SK-N-SH (cell line): Measurements from ENCODE around the gene COL24A1. TPM values are rescaled to one million over a fixed set of nuclear protein-coding genes. Genes with fewer than 3 reads are reported as not detected.

Source experiments
- CTCF ChIA-PET: fragments of 300-600, 350-600 bp; formaldehyde crosslinking; extraction: SDS; loops from one replicate; lab custom pipeline; 2021; lab: Yijun Ruan, JAX
- POLR2A ChIA-PET: fragments of 350-600 bp; sonication (Branson Sonifier 250); formaldehyde crosslinking; extraction: SDS; loops from one replicate; lab custom pipeline; 2020; ENCODE audit warnings: antibody characterized with exemption, inconsistent platforms; lab: Yijun Ruan, JAX
- DNase-seq: peaks from one replicate; pipeline ENCODE4 v3.0.0; 2012
- H2AFZ ChIP-seq: fragments of 200-600 bp; sonication (generic); 2 replicates; pipeline ENCODE4 v1.8.1; 2016; ENCODE audit warnings: antibody characterized with exemption, mild to moderate bottlenecking, low read depth
- H3F3A ChIP-seq: fragments of 200-600 bp; sonication (generic); replicated peaks from 2 replicates; pipeline ENCODE3; 2016; ENCODE audit warnings: antibody characterized with exemption, mild to moderate bottlenecking; ENCODE audit not compliant: insufficient read depth
- H3K27ac ChIP-seq, 2 experiments: fragments of 200-500 bp in 1 of 2; fragments of 200-600 bp in 1 of 2; sonication (Bioruptor generic) in 1 of 2; sonication (generic), shearing (Covaris generic) in 1 of 2; 2 replicates each; pipeline versions ENCODE4 v1.5.1 to v1.6.1; 2014 to 2016; ENCODE audit warnings: low read depth in 2 of 2, inconsistent platforms in 1 of 2, low read length in 1 of 2, mild to moderate bottlenecking in 1 of 2, mixed read lengths in 1 of 2
- H3K27me3 ChIP-seq: fragments of 200-600 bp; sonication (generic), shearing (Covaris generic); 2 replicates; pipeline ENCODE4 v1.6.1; 2016; ENCODE audit warnings: mixed run types; ENCODE audit not compliant: insufficient read depth
- H3K36me3 ChIP-seq, 2 experiments: fragments of 200-500 bp in 1 of 2; fragments of 200-600 bp in 1 of 2; sonication (Bioruptor generic) in 1 of 2; sonication (generic) in 1 of 2; replicated peaks in 1 of 2; 2 replicates each; pipeline versions ENCODE3 to v1.5.1; 2014 to 2016; ENCODE audit warnings: low read length in 1 of 2, mild to moderate bottlenecking in 1 of 2; ENCODE audit not compliant: insufficient read depth in 2 of 2, control insufficient read depth in 1 of 2
- H3K4me1 ChIP-seq, 2 experiments: fragments of 200-500 bp in 1 of 2; fragments of 200-600 bp in 1 of 2; sonication (Bioruptor generic) in 1 of 2; sonication (generic), shearing (Covaris generic) in 1 of 2; 2 replicates each; pipeline versions ENCODE4 v1.5.1 to v1.6.1; 2014 to 2016; ENCODE audit warnings: low read depth in 1 of 2, low read length in 1 of 2, mixed run types in 1 of 2; ENCODE audit not compliant: insufficient read depth in 2 of 2, control insufficient read depth in 1 of 2
- H3K4me2 ChIP-seq: fragments of 200-600 bp; sonication (generic), shearing (Covaris generic); 2 replicates; pipeline ENCODE4 v1.6.1; 2017; ENCODE audit warnings: mixed run types
- H3K4me3 ChIP-seq, 2 experiments: fragments of 200-500 bp in 1 of 2; fragments of 200-600 bp in 1 of 2; sonication (Bioruptor generic) in 1 of 2; sonication (generic), shearing (Covaris generic) in 1 of 2; 2 replicates each; pipeline versions ENCODE4 v1.5.1 to v1.8.1; 2014 to 2016; ENCODE audit warnings: low read depth in 2 of 2, inconsistent platforms in 1 of 2, low read length in 1 of 2, mild to moderate bottlenecking in 1 of 2, mixed read lengths in 1 of 2, moderate library complexity in 1 of 2
- H3K79me2 ChIP-seq: fragments of 200-600 bp; sonication (generic); 2 replicates; pipeline ENCODE4 v1.8.1; 2017; ENCODE audit warnings: mild to moderate bottlenecking; ENCODE audit not compliant: insufficient read depth
- H3K9ac ChIP-seq: fragments of 200-600 bp; sonication (generic); 2 replicates; pipeline ENCODE4 v1.6.1; 2017; ENCODE audit warnings: mixed run types
- H3K9me2 ChIP-seq: fragments of 200-600 bp; sonication (generic); 2 replicates; pipeline ENCODE4 v1.6.1; 2017; ENCODE audit warnings: mixed run types
- H3K9me3 ChIP-seq: fragments of 200-600 bp; sonication (generic); 2 replicates; pipeline ENCODE4 v1.6.1; 2017; ENCODE audit warnings: mixed run types, mild to moderate bottlenecking, moderate library complexity
- H4K20me1 ChIP-seq: fragments of 200-600 bp; sonication (generic); 2 replicates; pipeline ENCODE4 v1.6.1; 2017; ENCODE audit warnings: mild to moderate bottlenecking, mixed run types; ENCODE audit not compliant: insufficient read depth
- CTCF ChIP-seq: fragments of 200-600 bp; sonication (generic); IDR thresholded peaks from 2 replicates; pipeline ENCODE4 v1.6.1; 2017; ENCODE audit warnings: antibody characterized with exemption, mild to moderate bottlenecking, moderate library complexity
- FOSL2 ChIP-seq: IDR thresholded peaks from 2 replicates; pipeline ENCODE4 v1.4.0; 2012; ENCODE audit warnings: low read depth, mild to moderate bottlenecking, moderate library complexity, borderline replicate concordance
- FOXJ3 ChIP-seq: sonication (generic); formaldehyde crosslinking; IDR thresholded peaks from 2 replicates; pipeline ENCODE4 v1.5.1; 2020; ENCODE audit warnings: mild to moderate bottlenecking, missing genetic modification reagents
- FOXM1 ChIP-seq: IDR thresholded peaks from 2 replicates; pipeline ENCODE4 v1.4.0; 2012; ENCODE audit warnings: low read depth, mild to moderate bottlenecking
- GABPA ChIP-seq: IDR thresholded peaks from 2 replicates; pipeline ENCODE4 v1.4.0; 2012; ENCODE audit warnings: low read depth, mild to moderate bottlenecking
- GATA2 ChIP-seq: sonication (generic); formaldehyde crosslinking; IDR thresholded peaks from 2 replicates; pipeline ENCODE4 v1.5.0; 2020; ENCODE audit warnings: mild to moderate bottlenecking, missing genetic modification reagents
- JUND ChIP-seq: IDR thresholded peaks from 2 replicates; pipeline ENCODE4 v1.4.0; 2012
- MXI1 ChIP-seq: IDR thresholded peaks from 2 replicates; pipeline ENCODE4 v1.6.1; 2012; ENCODE audit warnings: mild to moderate bottlenecking, low read depth, low read length, improper control_type of control experiment
- NFIC ChIP-seq: IDR thresholded peaks from 2 replicates; pipeline ENCODE4 v1.4.0; 2012; ENCODE audit warnings: borderline replicate concordance
- NRF1 ChIP-seq: IDR thresholded peaks from 2 replicates; pipeline ENCODE4 v1.6.1; 2012; ENCODE audit warnings: low read depth, mild to moderate bottlenecking, low read length
- RCOR1 ChIP-seq: fragments of 150-350 bp; IDR thresholded peaks from 2 replicates; pipeline ENCODE4 v1.6.1; 2017; ENCODE audit warnings: antibody characterized with exemption, low read length
- REST ChIP-seq: IDR thresholded peaks from 2 replicates; pipeline ENCODE4 v1.6.1; 2012; ENCODE audit warnings: mild to moderate bottlenecking, low read depth, low read length, moderate library complexity
- RFX5 ChIP-seq: IDR thresholded peaks from 2 replicates; pipeline ENCODE4 v1.6.1; 2012; ENCODE audit warnings: mild to moderate bottlenecking, improper control_type of control experiment, low read length
- TCF12 ChIP-seq: IDR thresholded peaks from 2 replicates; pipeline ENCODE4 v1.4.0; 2012
- TEAD4 ChIP-seq: IDR thresholded peaks from 2 replicates; pipeline ENCODE4 v1.4.0; 2012; ENCODE audit warnings: mild to moderate bottlenecking, borderline replicate concordance; ENCODE audit not compliant: insufficient read depth
- YY1 ChIP-seq: IDR thresholded peaks from 2 replicates; pipeline ENCODE4 v1.4.0; 2012; ENCODE audit warnings: low read depth, mild to moderate bottlenecking
- WGBS: methylation state at CpG from one replicate; pipeline ENCODE4 v1.1.6; 2017; ENCODE audit warnings: low lambda C conversion rate; 5-methylcytosine and 5-hydroxymethylcytosine counted together
- polyA plus RNA-seq, 3 experiments: library from polyadenylated mRNA; depleted of rRNA; stranded (reverse); fragments of >200 nt; gene quantifications; 2 replicates each; pipeline ENCODE4 v1.2.3, GENCODE V29; 2012
- TF ChIP-seq, protein P1 (sequence below): IDR thresholded peaks from 2 replicates; pipeline ENCODE4 v1.4.0; 2012; ENCODE audit warnings: low read depth, borderline replicate concordance
- TF ChIP-seq, protein P2 (sequence below): fragments of 150-350 bp; IDR thresholded peaks from 2 replicates; pipeline ENCODE4 v1.6.1; 2016; ENCODE audit warnings: mild to moderate bottlenecking, low read depth, low read length

COL24A1 gene
- polyA plus RNA-seq, 1 of the 3 experiments (the other 2 are of a cell fraction): not detected

DNA sequence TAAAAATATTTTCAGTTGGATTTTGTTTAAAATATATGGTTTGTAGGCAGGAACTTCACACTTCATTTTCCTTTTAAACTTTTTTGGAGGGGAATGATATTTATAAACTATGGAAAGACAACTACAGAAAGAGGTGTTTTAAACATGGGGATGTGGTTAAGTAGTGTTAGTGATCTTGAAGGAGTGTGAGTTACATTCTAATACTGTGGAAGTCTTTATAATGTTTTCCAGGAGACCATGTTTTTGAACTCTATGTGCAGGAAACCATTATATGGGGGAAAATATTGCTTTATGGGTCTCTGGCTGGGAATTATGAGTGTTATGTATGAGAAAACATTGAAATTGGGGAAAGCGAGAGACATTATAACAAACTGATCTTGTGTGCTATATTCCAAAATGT lies 35.8 kb upstream of the COL24A1 start:
- Histone ChIP-seq H4K20me1 (no peaks in the 10 kb centered on the region), H3K27me3 (no peaks in the 10 kb centered on the region), H2AFZ (no peak overlapping the region)
- 13% methylated on average over 1 of the region's 1 CpG for WGBS
- no peak for DNase-seq
- CTCF ChIA-PET: no interaction called here
- TF ChIP-seq FOXM1: no peak
- no peak for TF ChIP-seq REST
- TF ChIP-seq RCOR1: no peak
- no peak for TF ChIP-seq GATA2 (CRISPR knock-in tag)
- no peak for TF ChIP-seq TEAD4
- no peak for TF ChIP-seq NFIC
- no peak for TF ChIP-seq FOXJ3 (CRISPR knock-in tag)
- no peak for TF ChIP-seq GABPA
- TF ChIP-seq RFX5: no peak
- no peak for TF ChIP-seq TCF12
- TF ChIP-seq, all 33 proteins: peak for 0
- H3K9ac ChIP-seq: no peak overlapping the region
- H3K4me1 ChIP-seq: no peaks in the 10 kb centered on the region
- H3K79me2 ChIP-seq: no peaks in the 10 kb centered on the region
- no peak overlapping the region for H3K27ac ChIP-seq
- no peak overlapping the region for H3K4me3 ChIP-seq
- POLR2A ChIA-PET: no interaction called here
- H3F3A ChIP-seq: no peaks in the 10 kb centered on the region
- H3K36me3 ChIP-seq: no peaks in the 10 kb centered on the region
- H3K9me3 ChIP-seq: no peaks in the 10 kb centered on the region
- H3K9me2 ChIP-seq: no peaks in the 10 kb centered on the region
- no peak overlapping the region for H3K4me2 ChIP-seq

DNA sequence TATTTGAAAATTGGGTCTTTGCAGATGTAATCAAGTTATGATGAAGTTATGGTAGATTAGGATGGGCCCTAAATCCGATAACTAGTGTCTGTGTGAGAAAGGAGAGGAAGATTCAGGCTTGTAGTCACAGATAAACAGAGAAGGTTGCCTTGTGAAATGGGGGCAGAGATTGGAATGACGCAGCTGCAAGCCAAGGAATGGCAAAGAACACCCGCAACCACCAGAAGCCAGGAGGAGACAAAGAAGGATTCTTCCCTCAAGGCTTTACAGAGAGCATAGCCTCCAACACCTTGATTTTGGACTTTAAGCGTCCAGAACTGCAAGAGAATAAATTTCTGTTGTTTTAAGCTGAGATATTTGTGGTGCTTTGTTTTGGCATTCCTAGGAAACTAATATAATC lies 35.4 kb upstream of the COL24A1 start:
- no peaks in the 10 kb centered on the region for H3F3A ChIP-seq
- H2AFZ ChIP-seq: no peak overlapping the region
- no peak overlapping the region for H3K4me3 ChIP-seq
- H3K36me3 ChIP-seq: no peaks in the 10 kb centered on the region
- WGBS: 10% methylated on average over 4 of the region's 4 CpGs
- H3K9me3 ChIP-seq: no peaks in the 10 kb centered on the region
- no peaks in the 10 kb centered on the region for H3K27me3 ChIP-seq
- no peaks in the 10 kb centered on the region for H4K20me1 ChIP-seq
- no peak overlapping the region for H3K4me2 ChIP-seq
- ChIA-PET CTCF (no interaction called here), POLR2A (no interaction called here)
- H3K9me2 ChIP-seq: no peaks in the 10 kb centered on the region
- H3K79me2 ChIP-seq: no peaks in the 10 kb centered on the region
- TF ChIP-seq JUND (no peak), MXI1 (no peak), RFX5 (no peak), CTCF (no peak), NRF1 (no peak), YY1 (no peak), FOXJ3 (CRISPR knock-in tag) (no peak), TEAD4 (no peak), FOSL2 (no peak)
- TF ChIP-seq, protein P1, sequence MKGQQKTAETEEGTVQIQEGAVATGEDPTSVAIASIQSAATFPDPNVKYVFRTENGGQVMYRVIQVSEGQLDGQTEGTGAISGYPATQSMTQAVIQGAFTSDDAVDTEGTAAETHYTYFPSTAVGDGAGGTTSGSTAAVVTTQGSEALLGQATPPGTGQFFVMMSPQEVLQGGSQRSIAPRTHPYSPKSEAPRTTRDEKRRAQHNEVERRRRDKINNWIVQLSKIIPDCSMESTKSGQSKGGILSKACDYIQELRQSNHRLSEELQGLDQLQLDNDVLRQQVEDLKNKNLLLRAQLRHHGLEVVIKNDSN: no peak
- TF ChIP-seq, protein P2, sequence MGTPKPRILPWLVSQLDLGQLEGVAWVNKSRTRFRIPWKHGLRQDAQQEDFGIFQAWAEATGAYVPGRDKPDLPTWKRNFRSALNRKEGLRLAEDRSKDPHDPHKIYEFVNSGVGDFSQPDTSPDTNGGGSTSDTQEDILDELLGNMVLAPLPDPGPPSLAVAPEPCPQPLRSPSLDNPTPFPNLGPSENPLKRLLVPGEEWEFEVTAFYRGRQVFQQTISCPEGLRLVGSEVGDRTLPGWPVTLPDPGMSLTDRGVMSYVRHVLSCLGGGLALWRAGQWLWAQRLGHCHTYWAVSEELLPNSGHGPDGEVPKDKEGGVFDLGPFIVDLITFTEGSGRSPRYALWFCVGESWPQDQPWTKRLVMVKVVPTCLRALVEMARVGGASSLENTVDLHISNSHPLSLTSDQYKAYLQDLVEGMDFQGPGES: no peak
- no peak overlapping the region for H3K9ac ChIP-seq
- no peaks in the 10 kb centered on the region for H3K4me1 ChIP-seq
- no peak overlapping the region for H3K27ac ChIP-seq
- no peak for DNase-seq
